Ovary (tissue), 9 donors: ENCODE data around the gene C10orf62. TPM values are rescaled to one million over a fixed set of nuclear protein-coding genes. Genes with fewer than 3 reads are reported as not detected.

Source experiments
- DNase-seq, 5 donors: peaks; one replicate each; pipeline ENCODE4 v3.0.0-alpha.2; 2019 to 2020
- H3K27ac ChIP-seq, 2 donors: fragments of 200-600 bp; one replicate each; pipeline versions ENCODE4 v1.5.1 to v1.8.0; 2019 to 2022
- H3K27me3 ChIP-seq: fragments of 200-600 bp; one replicate; pipeline ENCODE4 v1.8.0; 2022
- H3K36me3 ChIP-seq: fragments of 200-600 bp; sonication (generic); one replicate; pipeline ENCODE4 v1.5.1; 2019
- H3K4me1 ChIP-seq: one replicate; pipeline ENCODE4 v1.8.1; 2013; ENCODE audit warnings: mild to moderate bottlenecking, moderate library complexity; ENCODE audit not compliant: insufficient read depth
- H3K4me3 ChIP-seq: fragments of 200-600 bp; sonication (generic); one replicate; pipeline ENCODE4 v1.5.1; 2017
- H3K9me3 ChIP-seq, 2 donors: fragments of 200-600 bp in 1 of 2; sonication (generic) in 1 of 2; one replicate each; pipeline versions ENCODE4 v1.5.1 to v1.8.1; 2013 to 2019; ENCODE audit warnings: mild to moderate bottlenecking in 1 of 2, moderate library complexity in 1 of 2
- CTCF ChIP-seq, 3 donors: fragments of 450-650 bp in 2 of 3; fragments of 200-600 bp in 1 of 3; IDR thresholded peaks; one replicate each; pipeline versions ENCODE4 v1.5.1 to v1.8.0; 2016 to 2022; ENCODE audit warnings: antibody characterized with exemption in 3 of 3, mild to moderate bottlenecking in 1 of 3
- EP300 ChIP-seq: sonication (generic); formaldehyde crosslinking; IDR thresholded peaks from one replicate; pipeline ENCODE4 v1.6.1; 2017; ENCODE audit warnings: antibody characterized with exemption
- POLR2A ChIP-seq: fragments of 450-650 bp; IDR thresholded peaks from one replicate; pipeline ENCODE4 v1.6.1; 2017; ENCODE audit warnings: antibody characterized with exemption, mild to moderate bottlenecking, moderate library complexity
- WGBS, 3 donors: extraction: QIAGEN DNeasy Blood & Tissue Kit in 1 of 3; methylation state at CpG; one replicate each; pipeline versions ENCODE4 v1.1.5 to v1.1.7; 2013 to 2017; 5-methylcytosine and 5-hydroxymethylcytosine counted together
- intact Hi-C, 4 donors: fragments of 100-400 bp; cut with DNase I; formaldehyde crosslinking; loops; one replicate each; pipeline versions ENCODE4 v1.11.0 to v1.15.1; 2022 to 2023
- polyA plus RNA-seq, 2 donors: library from polyadenylated mRNA; stranded (reverse); fragments of 200-250 nt in 1 of 2; fragments of 350-450 nt in 1 of 2; fragmentation: Illumina TruSeq in 1 of 2; extraction: RNeasy Lipid Tissue Mini Kit (QIAGEN cat#74804) in 1 of 2; gene quantifications; one replicate each; pipeline ENCODE4 v1.2.3, GENCODE V29; 2013 to 2014
- total RNA-seq, 7 donors: library from RNA; depleted of rRNA in 2 of 7; stranded (reverse); fragments of >200 nt in 2 of 7; fragmentation: NEBNext Ultra II Directional in 3 of 7; extraction: Animal tissue kit (Norgen Biotek cat#: 25700) in 3 of 7; gene quantifications; one replicate each; pipeline versions ENCODE4 v1.1.0 to v1.2.4, GENCODE V29; 2016 to 2023
- donor health status: DM: no; HTN: no; CAD: no; lungs with moderate emphysema.
- donor health status: DM: no; HTN: no; CAD: no.
- donor health status: Bipolar disorder and iron deficiency.
- donor health status: DM: yes; HTN: yes; CAD: no.
- donor health status: DM: no; HTN: no; CAD: no.
- donor health status: DM: yes; HTN: yes; CAD: no.

The C10orf62 gene
- total and polyA plus RNA-seq, 9 donors: 0.48 TPM; not detected in 8

GRCh38 chr10:97546456-97547270 lies 42.9 kb upstream of the C10orf62 start:
- no peak for TF ChIP-seq POLR2A
- H3K27me3 ChIP-seq: no peaks in the 10 kb centered on the region
- intact Hi-C loops: loop anchor here in 1 of 4 donors (10.0 kb wide), 1 partner anchor 52 kb away; the partner anchor contains the start of genes MMS19 and UBTD1
- no peaks in the 10 kb centered on the region for H3K36me3 ChIP-seq
- H3K4me1 ChIP-seq: peaks cover 14% of the 10 kb centered on the region
- no peak overlapping the region for H3K4me3 ChIP-seq
- no peak overlapping the region for H3K27ac ChIP-seq
- WGBS, 3 donors: 79 to 87% (median 82%) methylated on average over 18 of the region's 18 CpGs
- DNase-seq: peak in 1 of 5 donors; percentile 19
- H3K9me3 ChIP-seq: no peaks in the 10 kb centered on the region

GRCh38 chr10:97547271-97547600 lies 42.3 kb upstream of the C10orf62 start:
- 48 to 67% (median 64%) methylated on average over 4 of the region's 4 CpGs for WGBS, 3 donors

GRCh38 chr10:97547962-97548361 lies 41.6 kb upstream of the C10orf62 start:
- WGBS, 3 donors: 50 to 66% (median 65%) methylated on average over 4 of the region's 4 CpGs
- peak in 1 of 5 donors; percentile 19 for DNase-seq
- no peak overlapping the region for H3K4me3 ChIP-seq
- H3K36me3 ChIP-seq: no peaks in the 10 kb centered on the region
- no peaks in the 10 kb centered on the region for H3K9me3 ChIP-seq
- H3K27me3 ChIP-seq: no peaks in the 10 kb centered on the region
- intact Hi-C loops: loop anchor here in 1 of 4 donors (10.0 kb wide), 1 partner anchor 53 kb away; the partner anchor contains the start of genes MMS19 and UBTD1
- no peak overlapping the region for H3K27ac ChIP-seq
- TF ChIP-seq CTCF (IDR thresholded peaks at IDR 0.05) (no peak), EP300 (no peak), POLR2A (no peak)
- peaks cover 5% of the 10 kb centered on the region for H3K4me1 ChIP-seq

More at GRCh38 chr10:97547271-97547600, 42.3 kb upstream of the C10orf62 start:
- Histone ChIP-seq H3K9me3 (no peaks in the 10 kb centered on the region), H3K27ac (no peak overlapping the region), H3K4me3 (no peak overlapping the region), H3K4me1 (peaks cover 12% of the 10 kb centered on the region), H3K36me3 (no peaks in the 10 kb centered on the region), H3K27me3 (no peaks in the 10 kb centered on the region)
- DNase-seq: no peak
- TF ChIP-seq EP300: no peak
- no peak for TF ChIP-seq CTCF (IDR thresholded peaks at IDR 0.05)
- TF ChIP-seq POLR2A: no peak
- intact Hi-C loops: loop anchor here in 1 of 4 donors (10.0 kb wide), 1 partner anchor 52 kb away; the partner anchor contains the start of genes MMS19 and UBTD1

GRCh38 chr10:97548828-97549455 lies 40.6 kb upstream of the C10orf62 start:
- intact Hi-C loops: loop anchor here in 1 of 4 donors (10.0 kb wide), 1 partner anchor 54 kb away; the partner anchor contains the start of genes MMS19 and UBTD1
- H3K9me3 ChIP-seq: no peaks in the 10 kb centered on the region
- no peaks in the 10 kb centered on the region for H3K27me3 ChIP-seq
- H3K4me1 ChIP-seq: no peaks in the 10 kb centered on the region
- H3K36me3 ChIP-seq: no peaks in the 10 kb centered on the region
- DNase-seq: peak in 1 of 5 donors; percentile 31
- 86 to 90% (median 86%) methylated on average over 13 of the region's 13 CpGs for WGBS, 3 donors
- H3K27ac ChIP-seq: no peak overlapping the region
- no peak for TF ChIP-seq EP300
- H3K4me3 ChIP-seq: no peak overlapping the region

- H3K36me3 ChIP-seq: no peaks in the 10 kb centered on the region
- no peak for TF ChIP-seq POLR2A
- TF ChIP-seq EP300: no peak
- no peak for TF ChIP-seq CTCF (IDR thresholded peaks at IDR 0.05)
- H3K9me3 ChIP-seq: no peaks in the 10 kb centered on the region
- no peak overlapping the region for H3K4me3 ChIP-seq
- 42 to 52% (median 44%) methylated on average over 13 of the region's 13 CpGs for WGBS, 3 donors
- H3K4me1 ChIP-seq: no peaks in the 10 kb centered on the region
- no peaks in the 10 kb centered on the region for H3K27me3 ChIP-seq
- peak in 2 of 5 donors; percentile 40 to 60 for DNase-seq
- H3K27ac ChIP-seq: peak overlapping the region in 1 of 2 donors; percentile 45
- intact Hi-C loops: loop anchor here in 2 of 4 donors (5.0 to 10.0 kb wide), 2 partner anchors 55 to 87 kb away; partner anchors contain the start of genes MMS19 (in 1 of the 2) and UBTD1 (in 1 of the 2)
Observed at GRCh38 chr10:97549587-97550322, 39.8 kb upstream of the C10orf62 start.
